MM.1S (cell line): Measurements from ENCODE around the gene CCDC158.

Experiments used
- EZH2 ChIP-seq: fragments of 300-600 bp; sonication (generic); optimal IDR thresholded peaks from 2 replicates; pipeline ENCODE3; 2017; ENCODE audit warnings: low read depth, mild to moderate bottlenecking, antibody characterized with exemption, low read length, mixed read lengths
- EZH2phosphoT487 ChIP-seq: fragments of 300-600 bp; sonication (generic); IDR thresholded peaks from 2 replicates; pipeline ENCODE4 v1.6.1; 2018; ENCODE audit warnings: antibody characterized with exemption, low read length
- TF ChIP-seq, protein P1 (sequence below): fragments of 300-600 bp; sonication (generic); IDR thresholded peaks from 2 replicates; pipeline ENCODE4 v1.5.1; 2016; ENCODE audit warnings: antibody characterized with exemption, low read length, mixed read lengths

DNA sequence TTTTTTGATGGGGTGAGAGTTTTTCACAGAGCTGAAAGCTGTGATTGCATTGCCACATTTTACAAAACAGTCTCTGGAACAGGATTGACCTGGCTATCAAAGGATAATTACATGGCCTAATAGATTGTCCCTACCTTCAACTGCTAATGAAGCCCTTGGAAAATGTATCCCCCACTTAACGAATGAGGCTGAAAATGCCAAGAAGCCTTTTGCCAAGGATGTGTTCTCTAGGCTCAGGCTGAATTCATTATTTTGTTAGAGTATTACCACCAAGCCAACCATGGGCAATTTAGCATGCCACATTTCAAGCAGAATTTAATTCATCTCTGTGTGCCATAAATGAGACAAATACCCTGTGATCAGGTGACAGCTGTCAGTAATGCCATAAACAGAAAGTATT lies 49.6 kb upstream of the CCDC158 start:
- TF ChIP-seq, protein P1, sequence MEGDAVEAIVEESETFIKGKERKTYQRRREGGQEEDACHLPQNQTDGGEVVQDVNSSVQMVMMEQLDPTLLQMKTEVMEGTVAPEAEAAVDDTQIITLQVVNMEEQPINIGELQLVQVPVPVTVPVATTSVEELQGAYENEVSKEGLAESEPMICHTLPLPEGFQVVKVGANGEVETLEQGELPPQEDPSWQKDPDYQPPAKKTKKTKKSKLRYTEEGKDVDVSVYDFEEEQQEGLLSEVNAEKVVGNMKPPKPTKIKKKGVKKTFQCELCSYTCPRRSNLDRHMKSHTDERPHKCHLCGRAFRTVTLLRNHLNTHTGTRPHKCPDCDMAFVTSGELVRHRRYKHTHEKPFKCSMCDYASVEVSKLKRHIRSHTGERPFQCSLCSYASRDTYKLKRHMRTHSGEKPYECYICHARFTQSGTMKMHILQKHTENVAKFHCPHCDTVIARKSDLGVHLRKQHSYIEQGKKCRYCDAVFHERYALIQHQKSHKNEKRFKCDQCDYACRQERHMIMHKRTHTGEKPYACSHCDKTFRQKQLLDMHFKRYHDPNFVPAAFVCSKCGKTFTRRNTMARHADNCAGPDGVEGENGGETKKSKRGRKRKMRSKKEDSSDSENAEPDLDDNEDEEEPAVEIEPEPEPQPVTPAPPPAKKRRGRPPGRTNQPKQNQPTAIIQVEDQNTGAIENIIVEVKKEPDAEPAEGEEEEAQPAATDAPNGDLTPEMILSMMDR, result no peak
- TF ChIP-seq EZH2, result no peak
- no peak for TF ChIP-seq EZH2phosphoT487
